Sigmoid colon (tissue), 4 donors: ENCODE results near the gene NPR1.
"Not testable (repeated sequence)": the region's sequence is repeated elsewhere in the genome, so short reads cannot be mapped to it uniquely, and the experiment has no call there.

Source experiments
- POLR2A ChIP-seq, 2 donors: fragments of 450-650 bp; IDR thresholded peaks; one replicate each; pipeline ENCODE4 v1.6.1; 2016; ENCODE audit warnings: antibody characterized with exemption in 2 of 2, mild to moderate bottlenecking in 2 of 2, moderate library complexity in 2 of 2
- POLR2AphosphoS5 ChIP-seq, 4 donors: sonication (generic); formaldehyde crosslinking; IDR thresholded peaks; one replicate each; pipeline ENCODE4 v1.6.1; 2017; ENCODE audit warnings: antibody characterized with exemption in 4 of 4
- TF ChIP-seq, protein P1 (sequence below), 4 experiments: fragments of 450-650 bp in 3 of 4; fragments of 200-600 bp in 1 of 4; IDR thresholded peaks; one replicate each; pipeline ENCODE4 v1.5.1; 2016 to 2019; ENCODE audit warnings: antibody characterized with exemption in 4 of 4, mild to moderate bottlenecking in 3 of 4, moderate library complexity in 2 of 4

DNA sequence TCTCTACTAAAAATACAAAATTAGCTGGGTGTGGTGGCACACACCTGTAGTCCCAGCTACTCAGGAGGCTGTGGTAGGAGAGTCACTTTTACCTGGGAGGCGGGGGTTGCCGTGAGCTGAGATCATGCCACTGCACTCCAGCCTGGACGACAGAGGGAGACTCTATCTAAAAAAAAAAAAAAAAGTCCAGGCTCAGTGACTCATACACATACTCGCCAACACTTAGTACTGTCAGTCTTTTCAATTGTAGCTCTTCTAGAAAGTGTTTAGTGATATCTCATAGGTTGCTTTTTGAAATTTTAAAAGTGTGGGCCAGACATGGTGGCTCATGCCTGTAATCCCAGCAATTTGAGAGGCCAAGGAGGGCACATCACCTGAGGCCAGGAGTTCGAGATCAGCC lies 37.7 kb downstream of the NPR1 start:
- TF ChIP-seq, protein P1, sequence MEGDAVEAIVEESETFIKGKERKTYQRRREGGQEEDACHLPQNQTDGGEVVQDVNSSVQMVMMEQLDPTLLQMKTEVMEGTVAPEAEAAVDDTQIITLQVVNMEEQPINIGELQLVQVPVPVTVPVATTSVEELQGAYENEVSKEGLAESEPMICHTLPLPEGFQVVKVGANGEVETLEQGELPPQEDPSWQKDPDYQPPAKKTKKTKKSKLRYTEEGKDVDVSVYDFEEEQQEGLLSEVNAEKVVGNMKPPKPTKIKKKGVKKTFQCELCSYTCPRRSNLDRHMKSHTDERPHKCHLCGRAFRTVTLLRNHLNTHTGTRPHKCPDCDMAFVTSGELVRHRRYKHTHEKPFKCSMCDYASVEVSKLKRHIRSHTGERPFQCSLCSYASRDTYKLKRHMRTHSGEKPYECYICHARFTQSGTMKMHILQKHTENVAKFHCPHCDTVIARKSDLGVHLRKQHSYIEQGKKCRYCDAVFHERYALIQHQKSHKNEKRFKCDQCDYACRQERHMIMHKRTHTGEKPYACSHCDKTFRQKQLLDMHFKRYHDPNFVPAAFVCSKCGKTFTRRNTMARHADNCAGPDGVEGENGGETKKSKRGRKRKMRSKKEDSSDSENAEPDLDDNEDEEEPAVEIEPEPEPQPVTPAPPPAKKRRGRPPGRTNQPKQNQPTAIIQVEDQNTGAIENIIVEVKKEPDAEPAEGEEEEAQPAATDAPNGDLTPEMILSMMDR (IDR thresholded peaks at IDR 0.05), result not testable (repeated sequence)
- not testable (repeated sequence) for TF ChIP-seq POLR2A, POLR2AphosphoS5 (IDR thresholded peaks at IDR 0.05)
